Breast epithelium (tissue), 4 donors: Measurements from ENCODE around the gene ZSCAN4. TPM values are rescaled to one million over a fixed set of nuclear protein-coding genes. Genes with fewer than 3 reads are reported as not detected.
A peak's percentile ranks its signal among the peaks of the same experiment; 100 is the strongest.

Experiments
- DNase-seq, 2 donors: peaks; one replicate each; pipeline ENCODE4 v3.0.0-alpha.2; 2019; ENCODE audit warnings: low spot score in 2 of 2
- H3K27ac ChIP-seq, 2 donors: fragments of 200-600 bp; sonication (generic) in 1 of 2; one replicate each; pipeline ENCODE4 v1.5.1; 2016 to 2019; ENCODE audit warnings: mild to moderate bottlenecking in 1 of 2
- H3K27me3 ChIP-seq, 2 donors: fragments of 200-600 bp; sonication (generic) in 1 of 2; one replicate each; pipeline versions ENCODE4 v1.5.1 to v1.6.0; 2017 to 2019; ENCODE audit warnings: control low read depth in 1 of 2, mild to moderate bottlenecking in 1 of 2
- H3K36me3 ChIP-seq: fragments of 200-600 bp; one replicate; pipeline ENCODE4 v1.5.1; 2019
- H3K4me1 ChIP-seq, 2 donors: fragments of 200-600 bp; sonication (generic); one replicate each; pipeline ENCODE4 v1.5.1; 2016 to 2019; ENCODE audit warnings: control low read depth in 1 of 2
- H3K4me3 ChIP-seq, 3 donors: fragments of 200-600 bp; sonication (generic); 1 replicate in 2 of 3; 2 replicates in 1 of 3; pipeline ENCODE4 v1.5.1; 2016 to 2019; ENCODE audit warnings: mild to moderate bottlenecking in 3 of 3, moderate library complexity in 2 of 3
- H3K9me3 ChIP-seq, 2 donors: fragments of 200-600 bp; sonication (generic) in 1 of 2; one replicate each; pipeline ENCODE4 v1.5.1; 2016 to 2019; ENCODE audit warnings: control low read depth in 1 of 2
- CTCF ChIP-seq, 3 donors: fragments of 450-650 bp; IDR thresholded peaks; one replicate each; pipeline ENCODE4 v1.5.1; 2016 to 2017; ENCODE audit warnings: antibody characterized with exemption in 3 of 3, mild to moderate bottlenecking in 3 of 3, moderate library complexity in 3 of 3
- POLR2A ChIP-seq: fragments of 450-650 bp; IDR thresholded peaks from one replicate; pipeline ENCODE4 v1.6.1; 2016; ENCODE audit warnings: antibody characterized with exemption, mild to moderate bottlenecking, moderate library complexity
- POLR2AphosphoS5 ChIP-seq, 3 donors: sonication (generic); formaldehyde crosslinking; IDR thresholded peaks; one replicate each; pipeline ENCODE4 v1.6.1; 2017; ENCODE audit warnings: antibody characterized with exemption in 3 of 3
- intact Hi-C: fragments of 100-400 bp; cut with DNase I; formaldehyde crosslinking; loops from one replicate; pipeline ENCODE4 v1.15.1; 2023; ENCODE audit warnings: low total_unique reads
- total RNA-seq, 3 donors: library from RNA; depleted of rRNA; stranded (reverse); fragments of >200 nt; gene quantifications; one replicate each; pipeline ENCODE4 v1.1.0, GENCODE V29; 2016

The ZSCAN4 gene
- total RNA-seq, 3 donors from 2014 or later = not detected

- intact Hi-C loops = no loop called here
- H3K27me3 ChIP-seq = no peaks in the 10 kb centered on the region
- no peak for DNase-seq
- H3K4me1 ChIP-seq = no peaks in the 10 kb centered on the region
- no peak overlapping the region for H3K27ac ChIP-seq
- peaks cover 4% of the 10 kb centered on the region for H3K36me3 ChIP-seq
- H3K4me3 ChIP-seq = peak overlapping the region in 1 of 3 donors; percentile 6
- H3K9me3 ChIP-seq = peaks cover 80 to 98% of the 10 kb centered on the region in 2 donors
- TF ChIP-seq CTCF (IDR thresholded peaks at IDR 0.05) (no peak), POLR2A (no peak)
Observed at GRCh38 chr19:57719424-57719823, 50.7 kb downstream of the ZSCAN4 start.

GRCh38 chr19:57719901-57720519 lies 51.3 kb downstream of the ZSCAN4 start:
- H3K27ac ChIP-seq = no peak overlapping the region
- intact Hi-C loops = no loop called here
- no peaks in the 10 kb centered on the region for H3K4me1 ChIP-seq
- peaks cover 4% of the 10 kb centered on the region for H3K36me3 ChIP-seq
- peak overlapping the region in 1 of 3 donors; percentile 6 for H3K4me3 ChIP-seq
- no peak for TF ChIP-seq CTCF (IDR thresholded peaks at IDR 0.05)
- TF ChIP-seq POLR2AphosphoS5 (IDR thresholded peaks at IDR 0.05) = no peak
- TF ChIP-seq POLR2A = no peak
- H3K9me3 ChIP-seq = peaks cover 80 to 98% of the 10 kb centered on the region in 2 donors
- no peaks in the 10 kb centered on the region for H3K27me3 ChIP-seq
- no peak for DNase-seq

- Histone ChIP-seq H3K4me3 (peak overlapping the region in 1 of 3 donors; percentile 15), H3K27me3 (no peaks in the 10 kb centered on the region), H3K4me1 (no peaks in the 10 kb centered on the region), H3K27ac (no peak overlapping the region), H3K9me3 (peaks cover 84 to 99% of the 10 kb centered on the region in 2 donors), H3K36me3 (peaks cover 4% of the 10 kb centered on the region)
- intact Hi-C loops = no loop called here
- DNase-seq = no peak
- TF ChIP-seq CTCF (IDR thresholded peaks at IDR 0.05) (no peak), POLR2A (no peak), POLR2AphosphoS5 (IDR thresholded peaks at IDR 0.05) (no peak)
Observed at GRCh38 chr19:57720878-57721277, 52.1 kb downstream of the ZSCAN4 start.

Other genes with a start within 250 kb of the ZSCAN4 start
- gene ZNF749, start 233.6 kb upstream of the ZSCAN4 start, total RNA-seq = 10 to 100 TPM in 1 of 3 donors, 1 to 10 TPM in 2; 3.4 to 11.1 (median 8.5) TPM
- 1 to 10 TPM in 2 of 3 donors, under 1 TPM in 1; 0.96 to 2.5 (median 2.0) TPM for gene VN1R1, start 211.8 kb upstream of the ZSCAN4 start, total RNA-seq
- gene ZNF772, start 191.4 kb upstream of the ZSCAN4 start, total RNA-seq = 10 to 100 TPM in 2 of 3 donors, 1 to 10 TPM in 1; 8.5 to 26.9 (median 19.7) TPM
- gene ZNF419, start 181.2 kb upstream of the ZSCAN4 start, total RNA-seq = 10 to 100 TPM; 10.2 to 13.0 (median 12.5) TPM
- gene ZNF773, start 169.0 kb upstream of the ZSCAN4 start, total RNA-seq = 10 to 100 TPM in 2 of 3 donors, 1 to 10 TPM in 1; 9.3 to 26.2 (median 12.8) TPM
- 10 to 100 TPM in 1 of 3 donors, 1 to 10 TPM in 2; 3.7 to 11.6 (median 7.9) TPM for gene ZNF549, start 141.6 kb upstream of the ZSCAN4 start, total RNA-seq
- gene ZNF550, start 109.1 kb upstream of the ZSCAN4 start, total RNA-seq = 10 to 100 TPM in 2 of 3 donors, 1 to 10 TPM in 1; 5.4 to 15.5 (median 15.1) TPM
- gene ZNF416, start 90.0 kb upstream of the ZSCAN4 start, total RNA-seq = 1 to 10 TPM; 2.7 to 6.4 (median 6.2) TPM
- gene ZIK1, start 84.8 kb upstream of the ZSCAN4 start, total RNA-seq = 1 to 10 TPM; 2.2 to 8.9 (median 6.9) TPM
- 1 to 10 TPM; 2.9 to 6.9 (median 5.3) TPM for gene ZNF530, start 69.0 kb upstream of the ZSCAN4 start, total RNA-seq
- 10 to 100 TPM; 18.2 to 31.6 (median 18.4) TPM for gene ZNF134, start 54.7 kb upstream of the ZSCAN4 start, total RNA-seq
- 10 to 100 TPM in 2 of 3 donors, 1 to 10 TPM in 1; 8.2 to 23.1 (median 16.4) TPM for gene ZNF211, start 35.8 kb upstream of the ZSCAN4 start, total RNA-seq
- 10 to 100 TPM in 2 of 3 donors, 1 to 10 TPM in 1; 7.4 to 28.0 (median 19.3) TPM for gene ZNF551, start 13.0 kb downstream of the ZSCAN4 start, total RNA-seq
- gene ZNF154, start 40.3 kb downstream of the ZSCAN4 start, total RNA-seq = 1 to 10 TPM in 2 of 3 donors, under 1 TPM in 1; 0.96 to 7.8 (median 6.2) TPM
- gene ZNF671, start 58.7 kb downstream of the ZSCAN4 start, total RNA-seq = 10 to 100 TPM in 1 of 3 donors, 1 to 10 TPM in 2; 4.0 to 13.5 (median 7.9) TPM
- gene ZNF776, start 77.9 kb downstream of the ZSCAN4 start, total RNA-seq = 10 to 100 TPM in 2 of 3 donors, 1 to 10 TPM in 1; 8.5 to 31.8 (median 21.0) TPM
- 10 to 100 TPM in 2 of 3 donors, 1 to 10 TPM in 1; 9.9 to 40.5 (median 13.4) TPM for gene ZNF586, start 100.7 kb downstream of the ZSCAN4 start, total RNA-seq
- gene ZNF552, start 146.0 kb downstream of the ZSCAN4 start, total RNA-seq = 10 to 100 TPM in 2 of 3 donors, 1 to 10 TPM in 1; 4.0 to 71.4 (median 54.9) TPM
- gene ZNF587B, start 161.4 kb downstream of the ZSCAN4 start, total RNA-seq = 10 to 100 TPM; 10.7 to 26.6 (median 25.2) TPM
- gene ZNF587, start 180.9 kb downstream of the ZSCAN4 start, total RNA-seq = 10 to 100 TPM; 14.4 to 45.4 (median 35.1) TPM
- gene ZNF814, start 220.1 kb downstream of the ZSCAN4 start, total RNA-seq = 10 to 100 TPM in 2 of 3 donors, 1 to 10 TPM in 1; 4.8 to 26.1 (median 17.0) TPM
- 10 to 100 TPM; 10.1 to 28.7 (median 14.4) TPM for gene ZNF417, start 247.7 kb downstream of the ZSCAN4 start, total RNA-seq